Activated B cell treated with CpG ODN at 0.5 μM for 24 hours (primary cell): ENCODE data around the gene SNX10. TPM values are rescaled to one million over a fixed set of nuclear protein-coding genes. Genes with fewer than 3 reads are reported as not detected.

Experiments
- ATAC-seq: fragments of 200-7000 bp; cut with Tn5 transposase; one replicate; pipeline ENCODE4 v1.10.0; 2021; ENCODE audit warnings: low read depth, mild to moderate bottlenecking, moderate library complexity
- CTCF ChIA-PET: fragments of 350-600 bp; sonication (Branson Sonifier 250); formaldehyde crosslinking; loops from one replicate; lab custom pipeline; 2021; ENCODE audit warnings: antibody characterized with exemption; lab: Charles Lee
- POLR2A ChIA-PET: fragments of 350-600 bp; sonication (Branson Sonifier 250); formaldehyde crosslinking; loops from one replicate; lab custom pipeline; 2021; ENCODE audit warnings: antibody characterized with exemption; lab: Charles Lee
- DNase-seq: peaks from one replicate; pipeline ENCODE4 v3.0.0; 2022
- H3K27ac Mint-ChIP-seq: one replicate; pipeline ENCODE4 v1.8.0; 2020; ENCODE audit warnings: mixed read lengths
- H3K27me3 Mint-ChIP-seq: one replicate; pipeline ENCODE4 v1.8.0; 2021; ENCODE audit warnings: mixed read lengths
- H3K36me3 Mint-ChIP-seq: one replicate; pipeline ENCODE4 v1.8.0; 2021; ENCODE audit warnings: low read depth, mixed read lengths
- H3K4me1 Mint-ChIP-seq: one replicate; pipeline ENCODE4 v1.8.0; 2021; ENCODE audit warnings: mixed read lengths
- H3K4me3 Mint-ChIP-seq: one replicate; pipeline ENCODE4 v1.8.0; 2020; ENCODE audit warnings: mild to moderate bottlenecking, mixed read lengths
- H3K9me3 Mint-ChIP-seq: one replicate; pipeline ENCODE4 v1.8.0; 2020; ENCODE audit warnings: mixed read lengths
- CTCF ChIP-seq: fragments of 200-600 bp; IDR thresholded peaks from one replicate; pipeline ENCODE4 v1.8.0; 2022; ENCODE audit warnings: antibody characterized with exemption, mild to moderate bottlenecking
- intact Hi-C: fragments of 100-400 bp; cut with micrococcal nuclease; formaldehyde crosslinking; loops from one replicate; pipeline ENCODE4 v1.15.1; 2024
- total RNA-seq: library from RNA; stranded (reverse); gene quantifications from 2 replicates; pipeline ENCODE4 v1.2.3, GENCODE V29; 2022

The SNX10 gene
- total RNA-seq, 1 donor from 2014 or later: 32.3 TPM

- H3K4me1 Mint-ChIP-seq: peaks cover 87% of the 10 kb centered on the region
- ChIA-PET POLR2A (interaction anchor here (0.6 to 1.5 kb wide), 8 partner anchors 9 to 1817 kb away, joined by 3 to 6 read pairs (median 4); partner anchors contain the start of genes CBX3 and HNRNPA2B1), CTCF (interaction anchor here (1.1 to 1.9 kb wide), 3 partner anchors 37 to 241 kb away, joined by 3 to 4 read pairs (median 4); partner anchors contain the start of gene SNX10)
- H3K27me3 Mint-ChIP-seq: no peaks in the 10 kb centered on the region
- H3K4me3 Mint-ChIP-seq: peak overlapping the region; percentile 74
- no peaks in the 10 kb centered on the region for H3K9me3 Mint-ChIP-seq
- intact Hi-C loops: no loop called here
- TF ChIP-seq CTCF: no peak
- H3K27ac Mint-ChIP-seq: peak overlapping the region; percentile 95
- DNase-seq: no peak
- H3K36me3 Mint-ChIP-seq: peaks cover 8% of the 10 kb centered on the region
- ATAC-seq: no peak
Measured at GRCh38 chr7:26331113-26331512, 39.5 kb downstream of the SNX10 start.

- ATAC-seq (no peak), DNase-seq (no peak)
- ChIA-PET POLR2A (interaction anchor here (1.1 to 1.5 kb wide), 4 partner anchors 16 to 130 kb away, joined by 3 to 6 read pairs (median 4); partner anchors contain the start of gene CBX3), CTCF (interaction anchor here (1.1 to 1.9 kb wide), 3 partner anchors 38 to 241 kb away, joined by 3 to 4 read pairs (median 4); partner anchors contain the start of gene SNX10)
- Mint-ChIP-seq H3K4me3 (no peak overlapping the region), H3K4me1 (peaks cover 90% of the 10 kb centered on the region), H3K9me3 (no peaks in the 10 kb centered on the region), H3K27me3 (no peaks in the 10 kb centered on the region), H3K27ac (peak overlapping the region; percentile 95), H3K36me3 (peaks cover 4% of the 10 kb centered on the region)
- intact Hi-C loops: no loop called here
- TF ChIP-seq CTCF: no peak
Measured at GRCh38 chr7:26331789-26332188, 40.1 kb downstream of the SNX10 start.

GRCh38 chr7:26332698-26333097 lies 41.0 kb downstream of the SNX10 start:
- POLR2A ChIA-PET: interaction anchor here (0.7 kb wide), 1 partner anchor 39 kb away, joined by 3 read pairs; no protein-coding TSS in a partner anchor
- H3K4me1 Mint-ChIP-seq: peaks cover 93% of the 10 kb centered on the region
- CTCF ChIA-PET: no interaction called here
- TF ChIP-seq CTCF: no peak
- ATAC-seq (no peak), DNase-seq (no peak)
- H3K36me3 Mint-ChIP-seq: peaks cover 4% of the 10 kb centered on the region
- no peaks in the 10 kb centered on the region for H3K27me3 Mint-ChIP-seq
- H3K4me3 Mint-ChIP-seq: no peak overlapping the region
- H3K27ac Mint-ChIP-seq: peak overlapping the region; percentile 95
- no peaks in the 10 kb centered on the region for H3K9me3 Mint-ChIP-seq
- intact Hi-C loops: no loop called here

GRCh38 chr7:26334166-26334859 lies 42.7 kb downstream of the SNX10 start:
- CTCF ChIA-PET: interaction anchor here (1.0 to 1.9 kb wide), 3 partner anchors 35 to 134 kb away, joined by 3 to 5 read pairs (median 3); partner anchors contain the start of gene HNRNPA2B1
- Mint-ChIP-seq H3K9me3 (no peaks in the 10 kb centered on the region), H3K36me3 (peaks cover 2% of the 10 kb centered on the region), H3K4me3 (peak overlapping the region; percentile 81), H3K27ac (peak overlapping the region; percentile 96), H3K27me3 (no peaks in the 10 kb centered on the region), H3K4me1 (peaks cover 91% of the 10 kb centered on the region)
- DNase-seq (no peak), ATAC-seq (no peak)
- no peak for TF ChIP-seq CTCF
- intact Hi-C loops: loop anchor here (1.0 kb wide), 1 partner anchor 40 kb away; no protein-coding TSS in a partner anchor
- POLR2A ChIA-PET: interaction anchor here (0.8 to 3.1 kb wide), 5 partner anchors 14 to 134 kb away, joined by 3 to 20 read pairs (median 6); partner anchors contain the start of genes CBX3 and HNRNPA2B1
